SU-DHL-6 (cell line): ENCODE results near the gene GABRB3.

Experiments
- H2AFZ ChIP-seq: fragments of 200-600 bp; sonication (generic); 2 replicates; pipeline ENCODE4 v1.6.1; 2014; ENCODE audit warnings: low read depth, mild to moderate bottlenecking, moderate library complexity, mixed read lengths, antibody characterized with exemption, low read length; ENCODE audit not compliant: severe bottlenecking
- H3F3A ChIP-seq: fragments of 200-600 bp; shearing (Covaris generic); 2 replicates; pipeline ENCODE4 v1.6.0; 2016; ENCODE audit warnings: antibody characterized with exemption, mild to moderate bottlenecking; ENCODE audit not compliant: insufficient read depth
- H3K27ac ChIP-seq: fragments of 200-600 bp; sonication (generic); 2 replicates; pipeline ENCODE4 v1.5.1; 2016; ENCODE audit warnings: low read depth, mild to moderate bottlenecking, low read length, moderate library complexity, mixed read lengths
- H3K27me3 ChIP-seq: fragments of 200-600 bp; sonication (generic), shearing (Covaris generic); 2 replicates; pipeline ENCODE4 v1.6.0; 2014; ENCODE audit warnings: mild to moderate bottlenecking, low read length
- H3K36me3 ChIP-seq: fragments of 200-600 bp; sonication (generic); 2 replicates; pipeline ENCODE4 v1.6.1; 2014; ENCODE audit warnings: mild to moderate bottlenecking, low read length, mixed read lengths
- H3K4me2 ChIP-seq: fragments of 300-600, 200-600 bp; shearing (Covaris generic), sonication (generic); 2 replicates; pipeline ENCODE4 v1.6.0; 2014; ENCODE audit warnings: low read length, low read depth, mild to moderate bottlenecking; ENCODE audit not compliant: poor library complexity, severe bottlenecking
- H3K4me3 ChIP-seq: fragments of 200-600 bp; sonication (generic); 2 replicates; pipeline ENCODE4 v1.5.1; 2014; ENCODE audit warnings: antibody characterized with exemption, low read length, mild to moderate bottlenecking, mixed read lengths; ENCODE audit not compliant: insufficient read depth, poor library complexity, severe bottlenecking
- H3K79me2 ChIP-seq: fragments of 200-600 bp; sonication (generic); 2 replicates; pipeline ENCODE4 v1.6.1; 2014; ENCODE audit warnings: mild to moderate bottlenecking, low read length, moderate library complexity; ENCODE audit not compliant: insufficient read depth
- H3K9ac ChIP-seq: fragments of 200-600 bp; sonication (generic); 2 replicates; pipeline ENCODE4 v1.7.0; 2014; ENCODE audit warnings: mild to moderate bottlenecking, low read length
- H3K9me2 ChIP-seq: fragments of 200-600 bp; sonication (generic); replicated peaks from 2 replicates; pipeline ENCODE4 v1.6.1; 2014; ENCODE audit warnings: low read length; ENCODE audit not compliant: insufficient read depth
- H3K9me3 ChIP-seq: fragments of 200-600 bp; sonication (generic); 2 replicates; pipeline ENCODE4 v1.6.1; 2014; ENCODE audit warnings: low read length, mixed read lengths; ENCODE audit not compliant: insufficient read depth
- H4K20me1 ChIP-seq: fragments of 200-600 bp; sonication (generic); 2 replicates; pipeline ENCODE4 v1.6.1; 2014; ENCODE audit warnings: low read depth, mild to moderate bottlenecking, antibody characterized with exemption, low read length, moderate library complexity, mixed read lengths
- CTCF ChIP-seq: fragments of 200-600 bp; sonication (generic); IDR thresholded peaks from one replicate; pipeline ENCODE4 v1.5.1; 2017; ENCODE audit warnings: antibody characterized with exemption, mild to moderate bottlenecking, low read length, moderate library complexity; ENCODE audit not compliant: insufficient read depth, poor library complexity, severe bottlenecking
- EZH2phosphoT487 ChIP-seq: fragments of 200-600 bp; sonication (generic), shearing (Covaris generic); conservative IDR thresholded peaks from 2 replicates; pipeline ENCODE4 v1.6.1; 2018; ENCODE audit warnings: mild to moderate bottlenecking, antibody characterized with exemption, low read length, moderate library complexity, mixed read lengths

The GABRB3 gene

GRCh38 chr15:26702381-26702780, 70.5 kb downstream of the GABRB3 start:
- Histone ChIP-seq H3K4me3 (no peak overlapping the region), H3K9me2 (no peaks in the 10 kb centered on the region), H3F3A (no peaks in the 10 kb centered on the region), H3K27ac (no peak overlapping the region), H3K4me2 (no peak overlapping the region), H3K79me2 (no peaks in the 10 kb centered on the region), H3K27me3 (no peaks in the 10 kb centered on the region), H3K36me3 (no peaks in the 10 kb centered on the region), H3K9ac (no peak overlapping the region), H4K20me1 (no peaks in the 10 kb centered on the region), H2AFZ (no peak overlapping the region), H3K9me3 (no peaks in the 10 kb centered on the region)
- no peak for TF ChIP-seq EZH2phosphoT487
- no peak for TF ChIP-seq CTCF

DNA sequence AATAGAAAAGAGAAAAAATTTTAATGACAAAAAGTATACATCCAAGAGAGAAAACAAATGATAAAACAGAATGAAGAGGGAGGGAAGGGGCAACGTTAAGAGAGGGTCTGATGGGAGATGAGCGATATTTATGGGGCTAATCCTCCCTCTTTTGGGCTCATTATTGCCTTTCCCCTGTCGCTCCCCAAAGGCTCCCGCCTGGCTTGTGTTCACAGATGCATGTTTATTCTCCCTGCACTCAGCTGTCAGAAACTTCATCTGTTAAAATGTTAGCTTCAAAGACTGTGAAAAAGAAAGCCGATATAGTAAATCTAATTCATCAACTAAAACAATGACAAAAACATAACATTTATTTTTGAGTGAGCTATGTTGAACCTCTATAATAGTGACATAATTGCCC, 74.3 kb downstream of the GABRB3 start:
- Histone ChIP-seq H3K4me3 (no peak overlapping the region), H2AFZ (no peak overlapping the region), H3K9ac (no peak overlapping the region), H3K4me2 (no peak overlapping the region), H3K79me2 (no peaks in the 10 kb centered on the region), H3K27me3 (no peaks in the 10 kb centered on the region), H3K9me3 (no peaks in the 10 kb centered on the region), H3K9me2 (no peaks in the 10 kb centered on the region), H4K20me1 (no peaks in the 10 kb centered on the region), H3K27ac (no peak overlapping the region), H3F3A (no peaks in the 10 kb centered on the region), H3K36me3 (no peaks in the 10 kb centered on the region; the same call in 1 of the 2 replicates)
- TF ChIP-seq EZH2phosphoT487 (no peak), CTCF (no peak)

GRCh38 chr15:26697913-26698312, 75.0 kb downstream of the GABRB3 start:
- no peaks in the 10 kb centered on the region for H3K9me3 ChIP-seq
- H3K36me3 ChIP-seq = no peaks in the 10 kb centered on the region; the same call in 1 of the 2 replicates
- H3F3A ChIP-seq = no peaks in the 10 kb centered on the region
- H3K9me2 ChIP-seq = no peaks in the 10 kb centered on the region
- no peaks in the 10 kb centered on the region for H3K79me2 ChIP-seq
- no peaks in the 10 kb centered on the region for H4K20me1 ChIP-seq
- no peak overlapping the region for H3K4me2 ChIP-seq
- H2AFZ ChIP-seq = no peak overlapping the region
- H3K27me3 ChIP-seq = no peaks in the 10 kb centered on the region
- TF ChIP-seq EZH2phosphoT487 (no peak), CTCF (no peak)
- no peak overlapping the region for H3K9ac ChIP-seq
- no peak overlapping the region for H3K4me3 ChIP-seq
- no peak overlapping the region for H3K27ac ChIP-seq

GRCh38 chr15:26691249-26691648, 81.6 kb downstream of the GABRB3 start:
- Histone ChIP-seq H3F3A (no peaks in the 10 kb centered on the region), H3K79me2 (no peaks in the 10 kb centered on the region)

More at GRCh38 chr15:26691249-26691648, 81.6 kb downstream of the GABRB3 start:
- H2AFZ ChIP-seq = no peak overlapping the region
- no peaks in the 10 kb centered on the region for H4K20me1 ChIP-seq
- H3K4me2 ChIP-seq = no peak overlapping the region
- TF ChIP-seq CTCF (no peak), EZH2phosphoT487 (no peak)
- no peaks in the 10 kb centered on the region for H3K9me3 ChIP-seq
- no peak overlapping the region for H3K4me3 ChIP-seq
- no peak overlapping the region for H3K9ac ChIP-seq
- H3K36me3 ChIP-seq = no peaks in the 10 kb centered on the region; the same call in 1 of the 2 replicates
- no peaks in the 10 kb centered on the region for H3K27me3 ChIP-seq
- no peak overlapping the region for H3K27ac ChIP-seq
- H3K9me2 ChIP-seq = no peaks in the 10 kb centered on the region
